ENCODE measurements around the gene GPR171.
A peak's percentile ranks its signal among the peaks of the same experiment; 100 is the strongest.
"Not testable (repeated sequence)": the region's sequence is repeated elsewhere in the genome, so short reads cannot be mapped to it uniquely, and the experiment has no call there.

GPR171 gene, protein sequence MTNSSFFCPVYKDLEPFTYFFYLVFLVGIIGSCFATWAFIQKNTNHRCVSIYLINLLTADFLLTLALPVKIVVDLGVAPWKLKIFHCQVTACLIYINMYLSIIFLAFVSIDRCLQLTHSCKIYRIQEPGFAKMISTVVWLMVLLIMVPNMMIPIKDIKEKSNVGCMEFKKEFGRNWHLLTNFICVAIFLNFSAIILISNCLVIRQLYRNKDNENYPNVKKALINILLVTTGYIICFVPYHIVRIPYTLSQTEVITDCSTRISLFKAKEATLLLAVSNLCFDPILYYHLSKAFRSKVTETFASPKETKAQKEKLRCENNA

DNA sequence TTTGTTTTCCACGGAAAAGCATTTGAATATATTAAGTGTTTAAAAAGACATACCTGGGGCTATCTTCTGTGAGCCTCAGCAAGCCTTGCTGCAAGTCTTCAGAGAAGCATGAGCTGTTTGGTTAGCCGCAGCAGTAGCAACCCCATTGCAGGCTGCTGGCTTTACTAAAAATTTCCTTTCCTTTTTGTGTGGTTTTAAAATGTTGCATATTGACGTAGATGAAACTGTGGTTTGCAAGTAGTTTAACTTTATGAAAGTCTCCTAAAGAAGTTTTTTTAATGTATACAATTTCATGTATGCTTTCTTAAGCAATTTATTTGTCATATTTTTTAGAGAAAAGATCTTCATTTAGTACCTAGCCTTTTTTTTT, at the start of gene GPR171:
GPR171 (minus strand) TSS at position 166 of the 370 bp plus-strand sequence. CDS start 3,830 bp downstream, outside the sequence.
- H3K9me3 ChIP-seq (replicated peaks in 1 of 11), result no peaks in the 10 kb centered on the region
- no peak within 1 kb of the TSS for H3K27ac ChIP-seq
- H3K9ac ChIP-seq, result no peak within 1 kb of the TSS
- no peaks in the 10 kb centered on the region for H3K27me3 ChIP-seq
- peaks cover 7 to 20% (median 11%) of the 10 kb centered on the region in 10 experiments; a peak in 17 of 20 replicates for H3K4me1 ChIP-seq
- no peaks in the 10 kb centered on the region for H4K20me1 ChIP-seq
- H3K36me3 ChIP-seq, result 0 out of 22 replicates have a peak, but pooled peaks cover 0 to 3% (median 0%) of the 10 kb centered on the region in 11 experiments
- no peak for TF ChIP-seq Cebpa-rat (IDR thresholded peaks at IDR 0.05)
- H3K4me2 ChIP-seq, result peak within 1 kb of the TSS in 9 of 11 experiments; percentile 18 to 51 (median 30); a peak in 13 of 22 replicates
- H3K4me3 ChIP-seq, result no peak within 1 kb of the TSS

- H4K20me1 ChIP-seq, result no peaks in the 10 kb centered on the region
These were observed 45.8 kb upstream of the GPR171 start for GRCh38 chr3:151248772-151249337.

GRCh38 chr3:151242006-151242405, 39.0 kb upstream of the GPR171 start:
- H3K27ac ChIP-seq; H3K9ac ChIP-seq; H3K36me3 ChIP-seq; H3K9me3 ChIP-seq (replicated peaks in 1 of 11); H3K27me3 ChIP-seq; H4K20me1 ChIP-seq; H3K4me2 ChIP-seq; H3K4me1 ChIP-seq; H3K4me3 ChIP-seq: not testable (repeated sequence)

More at GRCh38 chr3:151248772-151249337, 45.8 kb upstream of the GPR171 start:
- no peaks in the 10 kb centered on the region for H3K9me3 ChIP-seq (replicated peaks in 1 of 11)
- H3K4me2 ChIP-seq, result no peak overlapping the region
- TF ChIP-seq Cebpa-rat (IDR thresholded peaks at IDR 0.05), result no peak
- no peak overlapping the region for H3K4me3 ChIP-seq
- H3K27me3 ChIP-seq, result no peaks in the 10 kb centered on the region
- no peak overlapping the region for H3K27ac ChIP-seq
- no peaks in the 10 kb centered on the region for H3K4me1 ChIP-seq
- no peak overlapping the region for H3K9ac ChIP-seq
- no peaks in the 10 kb centered on the region for H3K36me3 ChIP-seq

- TF ChIP-seq Cebpa-rat (IDR thresholded peaks at IDR 0.05), result no peak
- H3K27me3 ChIP-seq, result no peaks in the 10 kb centered on the region
- no peaks in the 10 kb centered on the region for H4K20me1 ChIP-seq
- no peak overlapping the region for H3K4me2 ChIP-seq
- 0 out of 22 replicates have a peak, but pooled peaks cover 0 to 6% (median 0%) of the 10 kb centered on the region in 11 experiments for H3K9me3 ChIP-seq (replicated peaks in 1 of 11)
- no peaks in the 10 kb centered on the region for H3K4me1 ChIP-seq
- no peak overlapping the region for H3K4me3 ChIP-seq
- no peak overlapping the region for H3K9ac ChIP-seq
- no peak overlapping the region for H3K27ac ChIP-seq
- peaks cover 0 to 3% (median 0%) of the 10 kb centered on the region in 11 experiments; a peak in 1 of 22 replicates for H3K36me3 ChIP-seq
These were observed 33.7 kb upstream of the GPR171 start for GRCh38 chr3:151236736-151237135.

DNA sequence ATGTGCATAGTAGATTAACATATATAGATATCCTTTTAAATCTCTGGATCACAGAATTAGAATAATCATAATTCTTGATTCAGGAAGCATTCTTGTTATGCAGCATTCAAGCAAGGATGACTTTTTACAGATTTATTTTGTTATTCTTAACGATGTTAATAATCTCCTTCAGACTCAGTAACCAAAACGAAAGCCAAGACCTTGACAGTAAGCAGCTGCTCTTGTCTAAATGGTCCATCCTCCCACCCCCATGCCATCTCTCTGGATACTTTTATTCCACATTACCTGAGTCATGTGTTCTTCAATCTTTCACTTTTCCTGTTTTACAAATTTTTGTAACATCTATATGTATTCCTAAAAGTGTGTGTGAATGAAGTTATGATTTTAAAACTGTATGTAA, 33.3 kb upstream of the GPR171 start:
- TF ChIP-seq Cebpa-rat (IDR thresholded peaks at IDR 0.05), result no peak
- no peaks in the 10 kb centered on the region for H4K20me1 ChIP-seq
- H3K4me2 ChIP-seq, result no peak overlapping the region
- H3K27ac ChIP-seq, result no peak overlapping the region
- H3K4me3 ChIP-seq, result no peak overlapping the region
- H3K9ac ChIP-seq, result no peak overlapping the region
- no peaks in the 10 kb centered on the region for H3K27me3 ChIP-seq
- 0 out of 22 replicates have a peak, but pooled peaks cover 0 to 6% (median 0%) of the 10 kb centered on the region in 11 experiments for H3K9me3 ChIP-seq (replicated peaks in 1 of 11)
- peaks cover 0 to 1% (median 0%) of the 10 kb centered on the region in 11 experiments; a peak in 1 of 22 replicates for H3K36me3 ChIP-seq
- peaks cover 0 to 3% (median under 1%) of the 10 kb centered on the region in 10 experiments; a peak in 9 of 20 replicates for H3K4me1 ChIP-seq

- H3K27ac ChIP-seq, result no peak overlapping the region
- H3K4me3 ChIP-seq, result no peak overlapping the region
- TF ChIP-seq Cebpa-rat (IDR thresholded peaks at IDR 0.05), result no peak
These were observed 31.8 kb upstream of the GPR171 start for GRCh38 chr3:151234825-151235224.

DNA sequence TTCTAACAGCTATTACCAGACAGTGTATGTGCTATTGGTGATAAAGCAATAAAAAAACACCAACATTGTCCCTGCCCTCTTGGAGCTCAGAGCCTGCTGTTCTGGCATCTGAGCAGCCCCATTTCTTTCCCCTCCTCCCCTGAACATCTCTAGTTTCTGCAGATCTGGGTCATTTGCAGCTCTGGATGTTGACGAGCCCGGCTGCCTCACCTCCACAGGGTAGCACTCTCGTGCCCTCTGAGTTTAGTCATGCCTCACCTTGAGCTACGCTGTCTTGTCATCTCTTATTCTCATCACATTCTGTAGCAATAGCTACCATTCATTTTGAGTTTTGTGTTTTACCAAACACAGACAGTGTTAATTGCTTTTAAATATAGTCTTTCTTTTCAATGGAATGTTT, 30.0 kb upstream of the GPR171 start:
- H3K9ac ChIP-seq, result no peak overlapping the region
- no peaks in the 10 kb centered on the region for H4K20me1 ChIP-seq
- TF ChIP-seq Cebpa-rat (IDR thresholded peaks at IDR 0.05), result no peak
- no peak overlapping the region for H3K4me2 ChIP-seq
- no peaks in the 10 kb centered on the region for H3K27me3 ChIP-seq
- peaks cover 27 to 34% (median 30%) of the 10 kb centered on the region in 10 experiments for H3K4me1 ChIP-seq
- no peak overlapping the region for H3K27ac ChIP-seq
- no peak overlapping the region for H3K4me3 ChIP-seq
- no peaks in the 10 kb centered on the region for H3K36me3 ChIP-seq
- H3K9me3 ChIP-seq (replicated peaks in 1 of 11), result 0 out of 22 replicates have a peak, but pooled peaks cover 0 to 6% (median 0%) of the 10 kb centered on the region in 11 experiments

More at GRCh38 chr3:151234825-151235224, 31.8 kb upstream of the GPR171 start:
- no peaks in the 10 kb centered on the region for H3K36me3 ChIP-seq
- H3K9me3 ChIP-seq (replicated peaks in 1 of 11), result 0 out of 22 replicates have a peak, but pooled peaks cover 0 to 6% (median 0%) of the 10 kb centered on the region in 11 experiments
- no peaks in the 10 kb centered on the region for H4K20me1 ChIP-seq
- H3K27me3 ChIP-seq, result no peaks in the 10 kb centered on the region
- H3K4me1 ChIP-seq, result peaks cover 13 to 18% (median 15%) of the 10 kb centered on the region in 10 experiments
- no peak overlapping the region for H3K9ac ChIP-seq
- H3K4me2 ChIP-seq, result no peak overlapping the region

DNA sequence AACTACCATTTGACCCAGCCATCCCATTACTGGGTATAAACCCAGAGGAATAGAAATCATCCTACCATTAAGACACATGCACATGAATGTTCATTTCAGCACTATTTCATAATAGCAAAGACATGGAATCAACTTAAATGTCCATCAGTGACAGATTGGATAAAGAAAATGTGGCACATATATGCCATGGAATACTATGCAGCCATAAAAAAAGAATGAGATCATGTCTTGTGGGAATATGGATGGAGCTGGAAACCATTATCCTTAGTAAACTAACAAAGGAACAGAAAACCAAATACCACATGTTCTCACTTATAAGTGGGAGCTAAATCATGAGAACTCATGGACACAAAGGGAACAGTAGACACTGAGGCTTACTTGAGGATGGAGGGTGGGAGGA, 29.4 kb upstream of the GPR171 start:
- not testable (repeated sequence) for H3K4me3 ChIP-seq; H4K20me1 ChIP-seq; H3K9ac ChIP-seq; H3K4me2 ChIP-seq; H3K27me3 ChIP-seq; H3K9me3 ChIP-seq (replicated peaks in 1 of 11); H3K36me3 ChIP-seq; H3K27ac ChIP-seq
- peaks cover 32 to 40% (median 35%) of the 10 kb centered on the region in 10 experiments for H3K4me1 ChIP-seq

GRCh38 chr3:151230646-151231045, 27.6 kb upstream of the GPR171 start:
- Histone ChIP-seq H3K27me3 (no peaks in the 10 kb centered on the region), H4K20me1 (no peaks in the 10 kb centered on the region), H3K4me3 (peak overlapping the region in 4 of 10 experiments; percentile 21 to 39 (median 28); a peak in 4 of 20 replicates), H3K27ac (peak overlapping the region in 7 of 11 experiments; percentile 12 to 63 (median 53); a peak in 15 of 22 replicates), H3K4me1 (peaks cover 47 to 58% (median 53%) of the 10 kb centered on the region in 10 experiments), H3K9ac (peak overlapping the region in 7 of 11 experiments; percentile 4 to 46 (median 28); a peak in 9 of 22 replicates), H3K4me2 (peak overlapping the region; percentile 44 to 82 (median 63)), H3K36me3 (no peaks in the 10 kb centered on the region), H3K9me3 (replicated peaks in 1 of 11) (0 out of 22 replicates have a peak, but pooled peaks cover 0 to 6% (median 0%) of the 10 kb centered on the region in 11 experiments)
- TF ChIP-seq Cebpa-rat (IDR thresholded peaks at IDR 0.05), result no peak

All from BLaER1 treated with 17β-estradiol and CSF1 and Interleukin-3, amounts not matched to agents 10 nM and 100 nM (cell line).